ENCODE data around the gene BTK.
A peak's percentile ranks its signal among the peaks of the same experiment; 100 is the strongest.

Gene BTK

GRCh38 chrX:101391831-101392230, 5.8 kb upstream of the BTK start:
- Histone ChIP-seq H3K36me3 (replicated peaks) (peaks cover 27% of the 10 kb centered on the region), H3K27me3 (replicated peaks) (no peaks in the 10 kb centered on the region), H3K27ac (peak overlapping the region; percentile 79), H3K4me3 (ENCODE audit: low read depth, low read length) (peak overlapping the region; percentile 66)
- DNase-seq = no peak
- in situ Hi-C loops (cut with HindIII; ENCODE audit: low pct_ligation_motif_present, low sequenced_read_pairs) = no loop called here
- TF ChIP-seq, protein P1, sequence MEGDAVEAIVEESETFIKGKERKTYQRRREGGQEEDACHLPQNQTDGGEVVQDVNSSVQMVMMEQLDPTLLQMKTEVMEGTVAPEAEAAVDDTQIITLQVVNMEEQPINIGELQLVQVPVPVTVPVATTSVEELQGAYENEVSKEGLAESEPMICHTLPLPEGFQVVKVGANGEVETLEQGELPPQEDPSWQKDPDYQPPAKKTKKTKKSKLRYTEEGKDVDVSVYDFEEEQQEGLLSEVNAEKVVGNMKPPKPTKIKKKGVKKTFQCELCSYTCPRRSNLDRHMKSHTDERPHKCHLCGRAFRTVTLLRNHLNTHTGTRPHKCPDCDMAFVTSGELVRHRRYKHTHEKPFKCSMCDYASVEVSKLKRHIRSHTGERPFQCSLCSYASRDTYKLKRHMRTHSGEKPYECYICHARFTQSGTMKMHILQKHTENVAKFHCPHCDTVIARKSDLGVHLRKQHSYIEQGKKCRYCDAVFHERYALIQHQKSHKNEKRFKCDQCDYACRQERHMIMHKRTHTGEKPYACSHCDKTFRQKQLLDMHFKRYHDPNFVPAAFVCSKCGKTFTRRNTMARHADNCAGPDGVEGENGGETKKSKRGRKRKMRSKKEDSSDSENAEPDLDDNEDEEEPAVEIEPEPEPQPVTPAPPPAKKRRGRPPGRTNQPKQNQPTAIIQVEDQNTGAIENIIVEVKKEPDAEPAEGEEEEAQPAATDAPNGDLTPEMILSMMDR (IDR thresholded peaks at IDR 0.05; ENCODE audit: low read depth, low read length, missing control alignments) = no peak

DNA sequence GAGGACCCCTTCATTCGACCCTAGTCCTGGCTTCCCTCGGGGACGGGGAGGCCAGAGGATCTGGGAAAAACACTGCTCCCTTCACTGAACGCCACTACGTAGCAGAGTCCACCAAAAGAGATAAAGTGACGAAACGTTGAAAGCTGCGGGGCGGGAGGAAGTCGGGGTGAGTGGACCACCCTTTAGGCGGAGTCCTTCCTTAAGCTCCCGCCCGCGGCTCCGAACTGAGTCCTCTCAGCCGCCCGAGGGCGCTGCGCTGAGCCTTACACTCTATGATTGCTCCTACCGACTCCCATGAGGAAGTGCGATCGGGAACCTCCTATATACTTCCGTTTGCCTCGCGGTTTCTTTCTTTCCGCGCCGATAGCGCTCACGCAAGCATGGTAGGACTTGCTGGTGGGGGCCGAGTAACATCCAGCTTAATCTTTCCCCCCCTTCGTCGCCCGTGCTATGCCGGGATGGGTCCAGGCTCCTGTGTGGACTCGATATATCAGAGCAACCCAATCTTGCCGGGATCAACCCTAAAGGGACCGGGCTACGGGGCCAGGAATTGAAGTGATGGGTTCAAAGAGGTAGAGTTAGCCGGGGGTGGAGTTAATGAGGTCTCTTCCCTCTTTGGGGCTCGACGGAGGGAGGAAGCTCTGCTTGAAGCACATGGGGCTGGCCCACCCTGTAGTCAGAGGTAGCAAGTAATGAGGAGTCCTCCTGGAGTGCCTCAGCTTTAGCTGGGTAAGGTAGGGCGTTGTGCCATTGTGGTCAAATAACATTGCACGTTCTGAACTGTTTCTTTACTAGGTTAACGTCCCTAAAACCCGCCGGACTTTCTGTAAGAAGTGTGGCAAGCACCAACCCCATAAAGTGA, 4.9 kb upstream of the BTK start, which contains the start of gene RPL36A:
RPL36A (plus strand) TSS at position 348 of the 862 bp plus-strand sequence; CDS start at position 381, 33 bp downstream.
- Histone ChIP-seq H3K27me3 (replicated peaks) (no peaks in the 10 kb centered on the region), H3K36me3 (replicated peaks) (peaks cover 27% of the 10 kb centered on the region), H3K4me3 (ENCODE audit: low read depth, low read length) (peak within 1 kb of the TSS; percentile 66), H3K27ac (peak within 1 kb of the TSS; percentile 79)
- DNase-seq = peak; percentile 84
- TF ChIP-seq, protein P1 (IDR thresholded peaks at IDR 0.05; ENCODE audit: low read depth, low read length, missing control alignments) = peak; percentile 86
- in situ Hi-C loops (cut with HindIII; ENCODE audit: low pct_ligation_motif_present, low sequenced_read_pairs) = no loop called here

DNA sequence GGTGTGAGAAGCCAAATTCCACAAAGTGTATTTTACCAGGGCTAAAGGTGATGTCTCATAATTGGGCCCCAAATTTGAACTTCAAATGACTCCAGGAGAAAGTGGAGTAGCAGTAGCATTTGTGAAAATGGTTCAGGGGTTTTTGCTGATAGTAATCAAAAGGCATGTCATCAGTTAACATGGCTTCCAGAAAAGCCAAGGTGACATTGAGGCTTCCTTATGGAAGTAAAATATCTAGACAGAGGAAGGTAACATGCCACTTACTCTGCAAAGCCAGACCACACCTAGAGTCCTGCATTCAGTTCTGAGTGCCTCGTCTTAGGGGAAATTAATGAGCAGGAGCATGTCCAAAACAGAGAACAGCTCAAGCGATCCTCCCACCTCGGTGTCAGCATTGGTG, 2.6 kb upstream of the BTK start:
- no peak for DNase-seq
- Histone ChIP-seq H3K4me3 (ENCODE audit: low read depth, low read length) (no peak overlapping the region), H3K27ac (no peak overlapping the region), H3K36me3 (replicated peaks) (peaks cover 19% of the 10 kb centered on the region), H3K27me3 (replicated peaks) (no peaks in the 10 kb centered on the region)
- in situ Hi-C loops (cut with HindIII; ENCODE audit: low pct_ligation_motif_present, low sequenced_read_pairs) = no loop called here
- TF ChIP-seq, protein P1 (IDR thresholded peaks at IDR 0.05; ENCODE audit: low read depth, low read length, missing control alignments) = no peak

- DNase-seq = no peak
- TF ChIP-seq, protein P1 (IDR thresholded peaks at IDR 0.05; ENCODE audit: low read depth, low read length, missing control alignments) = no peak
- peaks cover under 1% of the 10 kb centered on the region for H3K36me3 ChIP-seq (replicated peaks)
- no peak overlapping the region for H3K4me3 ChIP-seq (ENCODE audit: low read depth, low read length)
- H3K27ac ChIP-seq = no peak overlapping the region
- in situ Hi-C loops (cut with HindIII; ENCODE audit: low pct_ligation_motif_present, low sequenced_read_pairs) = no loop called here
- no peaks in the 10 kb centered on the region for H3K27me3 ChIP-seq (replicated peaks)
These were observed 523 bp upstream of the BTK start for GRCh38 chrX:101386542-101386885.

DNA sequence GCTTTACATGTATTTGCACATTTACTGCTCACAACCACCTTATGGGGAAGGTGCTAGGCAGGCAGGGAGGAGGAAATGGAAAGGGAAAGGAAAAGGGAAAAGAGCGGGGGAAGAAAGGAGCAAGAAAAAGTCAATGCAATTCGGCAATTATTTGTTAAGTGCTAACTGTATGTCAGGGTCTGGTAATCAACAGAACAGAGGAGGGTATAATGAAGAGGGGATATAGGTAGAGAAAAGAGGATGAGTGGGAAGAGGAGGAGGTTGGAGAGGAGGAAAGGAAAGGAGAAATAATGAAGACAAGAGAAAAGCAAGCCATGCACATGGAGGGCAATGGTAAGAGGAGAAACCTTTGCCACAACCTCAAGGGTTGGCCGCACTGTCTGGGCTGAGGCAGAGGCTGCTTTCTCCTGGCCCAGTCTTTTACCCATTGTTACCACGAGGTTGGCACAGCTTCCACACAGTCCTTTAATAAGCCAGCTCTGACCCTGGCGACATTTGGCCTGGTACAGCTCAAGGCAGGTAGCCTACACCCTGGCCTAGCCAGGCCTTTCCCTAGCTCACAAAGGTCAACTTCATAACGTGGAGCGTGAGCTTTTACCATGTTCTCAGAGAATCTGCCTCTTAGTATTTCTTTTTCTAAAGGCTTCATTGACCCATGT, 836 bp downstream of the BTK start:
- DNase-seq = no peak
- TF ChIP-seq, protein P1 (IDR thresholded peaks at IDR 0.05; ENCODE audit: low read depth, low read length, missing control alignments) = no peak
- Histone ChIP-seq H3K36me3 (replicated peaks) (no peaks in the 10 kb centered on the region), H3K27me3 (replicated peaks) (no peaks in the 10 kb centered on the region), H3K4me3 (ENCODE audit: low read depth, low read length) (no peak overlapping the region), H3K27ac (no peak overlapping the region)
- in situ Hi-C loops (cut with HindIII; ENCODE audit: low pct_ligation_motif_present, low sequenced_read_pairs) = no loop called here

Data from brain microvascular endothelial cell (primary cell).